Middle frontal gyrus (tissue), 1 donor: ENCODE measurements around the gene HSD3B2.
"Not testable (repeated sequence)": the region's sequence is repeated elsewhere in the genome, so short reads cannot be mapped to it uniquely, and the experiment has no call there.

Experiments
- DNase-seq: peaks from one replicate; pipeline ENCODE4 v3.0.0-alpha.2; 2015; ENCODE audit warnings: low spot score; ENCODE audit errors: extremely low spot score

HSD3B2 gene

DNA sequence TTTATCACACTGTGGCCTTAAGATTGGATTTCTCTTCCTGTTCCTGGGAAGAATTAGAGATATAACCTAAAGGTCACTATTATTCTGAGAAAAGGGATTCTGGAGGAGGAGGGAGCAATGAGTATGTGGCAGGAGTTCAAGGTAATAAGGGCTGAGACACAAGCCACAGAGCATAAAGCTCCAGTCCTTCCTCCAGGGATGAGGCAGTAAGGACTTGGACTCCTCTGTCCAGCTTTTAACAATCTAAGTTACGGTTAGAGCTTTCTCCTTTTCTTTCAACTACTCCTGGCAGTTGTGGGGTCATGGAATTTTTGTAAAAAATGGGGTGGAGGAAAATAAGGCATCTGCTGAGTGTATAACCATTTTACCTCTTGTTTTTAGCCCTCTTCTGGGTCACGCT is at the start of gene HSD3B2:
Gene HSD3B2, plus strand, starts transcription at position 201 of the 400 bp plus-strand sequence. CDS start 270 bp downstream, outside the sequence.
- no peak for DNase-seq

DNA sequence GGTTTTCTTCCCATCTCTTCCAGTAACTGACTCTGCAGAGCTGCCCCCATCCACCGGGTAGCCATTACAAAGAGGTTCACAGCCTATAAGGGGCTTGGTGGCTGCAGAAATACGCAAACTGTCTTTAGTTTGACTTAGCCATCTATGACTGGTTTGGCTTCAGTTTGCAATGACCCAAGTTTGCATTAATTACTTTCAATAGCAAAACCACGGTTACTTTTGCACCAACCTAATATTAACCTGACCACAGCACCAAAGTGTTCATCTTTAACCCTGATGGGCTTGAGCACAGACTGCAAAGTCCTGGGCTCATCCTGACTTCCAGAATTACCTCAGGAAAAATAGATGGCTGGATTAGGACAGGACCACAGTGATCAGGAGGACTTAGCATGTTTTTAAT is 48.5 kb upstream of the HSD3B2 start:
- no peak for DNase-seq

DNA sequence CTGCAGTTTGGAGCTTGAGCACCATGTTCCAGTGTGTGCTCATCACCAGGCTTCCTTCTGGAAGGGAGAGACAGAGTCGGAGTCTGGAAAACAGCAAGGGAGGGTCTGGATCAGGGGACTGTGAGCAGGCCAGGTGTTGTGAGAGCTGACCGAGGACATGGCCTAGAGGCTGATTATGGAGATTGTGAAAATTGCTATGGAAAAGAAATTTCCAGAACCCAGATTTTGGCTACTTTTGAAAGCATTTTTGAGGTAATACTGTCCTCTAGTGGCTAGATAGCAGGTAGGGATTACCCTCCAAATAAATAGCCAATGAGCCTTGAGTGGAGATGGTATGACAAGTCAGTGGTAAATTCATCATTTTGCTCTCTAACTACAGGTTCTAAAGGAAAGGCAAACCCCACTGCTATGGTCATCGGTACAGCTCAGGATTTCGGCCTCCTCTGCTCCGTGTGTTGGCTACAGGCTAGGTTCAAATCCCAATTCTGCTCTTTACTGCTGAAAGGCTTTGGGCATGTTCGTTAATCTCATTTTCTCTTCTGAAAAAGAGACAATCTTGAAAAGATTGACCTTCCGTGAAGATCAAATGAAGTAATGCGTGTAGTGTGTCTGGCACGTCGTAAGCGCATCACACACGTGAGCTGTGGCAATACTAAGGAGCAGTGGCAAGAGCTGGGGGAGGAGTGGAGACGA is 47.4 kb upstream of the HSD3B2 start:
- DNase-seq, result no peak

DNA sequence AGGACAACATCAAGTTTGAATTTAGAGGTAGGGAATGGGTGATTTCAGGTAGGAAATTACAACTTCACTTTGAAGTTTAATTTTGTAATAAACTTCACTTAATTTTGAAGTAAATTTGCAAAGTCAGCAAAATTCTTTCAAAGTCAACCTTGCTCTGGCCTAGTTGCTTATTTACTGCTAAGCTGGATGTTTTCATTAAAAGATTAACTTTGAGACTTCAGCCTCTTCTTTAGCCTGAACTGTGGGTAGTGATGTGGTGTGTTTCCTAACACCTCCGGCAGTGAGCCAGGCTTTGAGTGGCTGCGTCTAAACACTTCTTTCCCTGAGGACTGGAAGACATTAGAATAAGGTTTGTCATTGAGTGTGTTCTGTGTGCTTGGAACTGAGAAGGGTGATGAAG is 46.4 kb upstream of the HSD3B2 start, which contains the start of gene HAO2:
Gene HAO2, plus strand, starts transcription at position 232 of the 400 bp plus-strand sequence. CDS start 12,301 bp downstream, outside the sequence.
- no peak for DNase-seq

DNA sequence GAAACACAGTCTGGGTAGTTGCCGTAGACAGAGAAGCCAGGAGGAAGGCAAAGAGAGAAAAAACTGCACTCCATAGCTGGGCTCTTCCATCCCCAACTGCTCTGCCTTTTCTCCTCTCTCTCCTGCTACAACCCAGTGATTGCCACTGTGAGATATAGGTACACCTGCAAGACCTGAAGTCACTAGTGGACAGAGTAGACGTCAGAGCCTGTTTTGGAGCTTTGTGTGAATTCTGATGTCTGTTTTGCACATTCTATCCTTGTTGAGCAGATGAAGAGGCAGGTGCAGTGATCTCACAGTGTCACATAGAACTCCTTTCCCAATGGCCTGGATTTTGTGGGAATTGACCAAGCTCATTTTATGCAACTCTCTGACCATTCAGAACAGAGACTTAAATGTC is 44.2 kb upstream of the HSD3B2 start:
- DNase-seq, result no peak

DNA sequence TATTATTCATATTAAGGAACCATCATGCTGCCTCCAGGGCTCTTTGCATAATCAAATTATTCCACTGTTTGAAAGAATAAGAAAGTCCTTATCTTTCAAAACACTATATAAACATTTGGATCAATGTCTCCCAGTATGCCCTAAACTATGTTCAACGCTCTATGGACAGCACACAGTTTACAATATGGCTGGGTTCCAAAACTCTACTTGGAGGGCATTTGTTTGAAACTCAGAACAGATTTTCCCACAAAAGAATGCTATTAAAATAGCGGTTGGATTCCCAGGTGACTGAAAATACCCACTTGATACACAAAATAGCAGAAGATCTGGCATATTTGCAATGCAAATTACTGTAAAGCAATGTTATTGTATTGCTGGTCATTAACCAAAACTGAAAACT is 43.1 kb upstream of the HSD3B2 start:
- DNase-seq, result no peak

DNA sequence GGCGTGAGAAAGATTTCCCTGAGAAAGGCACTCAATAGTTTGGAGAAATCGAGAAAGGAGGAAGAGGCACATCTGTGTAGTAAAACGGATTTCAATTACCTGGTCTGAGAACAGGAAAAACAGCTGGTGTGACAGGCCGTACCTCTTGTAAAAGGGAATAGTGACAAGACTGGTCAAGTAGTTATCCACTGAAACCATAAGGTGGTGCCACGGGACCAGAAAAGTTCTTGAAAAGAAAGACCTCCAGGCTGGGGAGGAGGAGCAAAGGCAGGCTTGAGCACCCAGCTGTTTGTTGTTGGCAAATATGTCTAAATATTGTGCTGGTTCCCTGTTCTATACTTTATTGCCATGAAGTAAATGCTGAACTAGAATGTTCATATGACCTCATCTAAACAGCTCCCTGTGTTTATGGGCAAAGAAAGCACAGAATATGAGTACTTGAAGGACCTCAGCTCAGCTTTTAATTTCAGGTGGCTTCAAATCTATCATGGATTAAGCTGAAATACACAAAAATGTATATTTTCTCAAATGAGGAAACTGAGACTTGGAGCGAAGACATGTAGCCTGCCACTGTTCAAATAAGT is 42.4 kb upstream of the HSD3B2 start:
- DNase-seq, result no peak

DNA sequence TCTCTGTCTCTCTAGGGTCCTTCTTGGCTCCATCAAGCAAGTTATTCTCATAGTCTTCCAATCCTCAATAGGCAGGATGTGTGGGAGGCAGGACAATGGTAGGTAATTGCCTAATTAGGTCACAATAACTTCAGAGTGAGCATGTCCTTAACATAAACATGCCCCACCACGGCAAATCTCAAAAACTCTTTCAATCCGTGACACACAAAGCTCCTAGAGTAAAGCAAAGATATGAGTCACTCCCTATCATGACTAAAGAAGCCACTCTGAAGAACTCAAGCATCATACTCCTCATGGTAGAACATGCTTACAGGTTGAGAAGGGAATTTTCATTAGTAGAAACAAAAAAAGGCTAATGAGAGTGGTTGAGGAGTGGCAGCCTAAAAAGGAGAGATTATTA is 41.5 kb upstream of the HSD3B2 start:
- no peak for DNase-seq

DNA sequence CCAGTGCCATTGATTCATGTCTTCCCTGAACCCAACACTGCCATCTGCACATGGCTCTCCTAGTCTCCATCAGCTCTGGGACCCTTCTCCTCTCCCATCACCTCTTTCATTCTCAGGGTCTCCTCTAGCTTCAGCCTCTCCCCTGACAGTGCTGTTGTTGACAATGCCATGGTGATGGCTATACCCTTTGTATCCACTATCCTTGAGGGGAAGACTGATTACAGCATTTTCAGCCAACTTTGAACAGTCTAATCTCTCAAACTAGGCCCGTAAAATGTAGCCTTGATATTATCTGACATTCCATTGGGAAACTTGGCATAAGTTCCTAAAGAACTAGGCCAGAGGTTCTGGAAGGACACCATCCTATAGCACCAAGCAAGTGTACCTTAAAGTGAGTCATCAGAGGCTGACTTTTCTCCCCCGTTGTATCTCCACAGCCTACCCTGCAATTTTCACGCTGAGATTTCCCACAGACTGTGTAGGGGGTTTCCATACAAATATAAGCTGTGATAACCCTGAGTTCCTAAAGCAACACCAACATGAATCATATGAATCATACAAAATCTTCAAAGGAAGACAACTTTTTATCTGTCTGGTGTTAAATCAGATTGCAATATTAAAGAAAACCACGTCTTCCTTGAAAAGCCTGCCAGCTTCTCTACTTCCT is 40.6 kb upstream of the HSD3B2 start:
- no peak for DNase-seq

DNA sequence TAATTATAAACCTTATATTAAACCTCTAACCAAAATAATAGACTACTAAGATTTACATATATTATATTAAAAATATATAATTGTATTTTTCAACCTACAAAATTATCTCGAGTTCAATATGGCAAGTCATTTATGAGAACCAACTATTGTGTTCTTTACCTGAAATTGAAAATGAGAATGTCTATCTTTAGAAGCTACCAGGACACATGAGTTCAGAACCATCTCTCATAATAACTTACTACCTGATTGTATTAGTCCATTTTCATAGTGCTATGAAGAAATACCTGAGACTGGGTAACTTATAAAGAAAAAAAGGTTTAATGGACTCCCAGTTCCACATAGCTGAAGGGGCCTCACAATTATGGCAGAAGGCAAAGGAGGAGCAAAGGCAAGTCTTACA is 39.6 kb upstream of the HSD3B2 start:
- DNase-seq, result no peak

DNA sequence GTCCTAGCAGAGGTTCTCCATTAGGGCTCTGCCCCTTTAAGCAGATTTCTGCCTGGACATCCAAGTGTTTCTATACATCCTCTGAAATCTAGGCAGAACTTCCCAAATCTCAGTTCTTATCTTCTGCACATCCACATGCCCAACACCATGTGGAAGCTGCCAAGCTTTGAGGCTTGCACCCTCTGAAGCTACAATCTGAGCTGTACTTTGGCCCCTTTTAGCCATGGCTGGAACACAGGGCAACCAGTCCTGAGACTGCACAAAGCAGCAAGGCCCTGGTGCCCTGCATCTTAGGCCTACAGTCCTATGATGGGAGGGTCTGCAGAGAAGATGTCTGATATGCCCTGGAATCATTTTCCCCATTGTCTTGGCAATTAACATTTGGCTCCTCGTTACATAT is 38.4 kb upstream of the HSD3B2 start:
- no peak for DNase-seq

DNA sequence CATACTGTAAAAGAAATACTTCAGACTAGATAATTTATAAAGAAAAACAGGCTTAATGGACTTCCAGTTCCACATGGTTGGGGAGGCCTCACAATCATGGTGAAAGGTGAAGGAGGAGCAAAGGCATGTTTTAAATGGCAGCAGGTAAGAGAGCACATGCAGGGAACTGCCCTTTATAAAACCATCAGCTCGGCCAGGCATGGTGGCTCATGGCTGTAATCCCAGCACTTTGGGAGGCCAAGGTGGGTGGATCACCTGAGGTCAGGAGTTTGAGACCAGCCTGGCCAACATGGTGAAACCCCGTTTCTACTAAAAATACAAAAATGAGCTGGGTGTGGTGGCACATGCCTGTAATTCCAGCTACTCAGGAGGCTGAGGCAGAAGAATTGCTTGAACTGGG is 37.4 kb upstream of the HSD3B2 start:
- not testable (repeated sequence) for DNase-seq

DNA sequence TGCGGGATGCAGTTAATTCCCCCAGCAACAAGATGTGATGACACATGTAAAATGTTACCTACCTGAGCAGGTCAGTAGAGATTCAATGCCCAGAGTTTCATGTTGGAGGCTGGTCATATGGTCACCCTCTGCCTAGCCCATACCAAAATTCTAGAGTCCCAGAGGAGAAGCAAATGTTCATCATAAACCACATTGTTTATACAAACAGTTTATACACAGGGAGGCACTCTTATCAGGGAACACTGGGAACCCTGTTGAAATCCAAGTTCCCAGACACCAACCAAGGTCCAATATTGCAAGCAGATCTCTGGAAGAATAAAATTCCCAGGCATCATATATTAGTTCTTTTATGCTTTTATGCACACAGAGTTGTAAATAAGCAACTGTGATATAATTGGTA is 35.8 kb upstream of the HSD3B2 start:
- no peak for DNase-seq

DNA sequence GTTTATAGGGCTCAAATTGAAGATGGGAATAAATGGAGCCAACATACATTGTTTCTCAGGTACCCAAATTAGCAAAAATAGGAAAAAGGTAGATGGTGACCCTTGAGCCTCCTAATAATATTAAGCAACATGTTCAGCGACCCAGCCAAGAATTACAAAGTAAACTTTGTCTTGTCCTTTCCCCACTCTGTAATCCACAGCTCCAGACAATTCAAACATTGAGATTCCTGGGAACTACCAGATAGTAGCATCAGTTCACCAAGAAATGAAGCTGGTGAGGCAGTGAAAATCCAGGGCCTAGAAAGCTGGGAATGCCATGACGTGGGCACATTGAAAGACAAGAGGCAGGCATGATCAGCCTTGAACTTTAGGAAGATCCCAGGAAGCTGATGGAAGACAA is 34.6 kb upstream of the HSD3B2 start:
- no peak for DNase-seq

DNA sequence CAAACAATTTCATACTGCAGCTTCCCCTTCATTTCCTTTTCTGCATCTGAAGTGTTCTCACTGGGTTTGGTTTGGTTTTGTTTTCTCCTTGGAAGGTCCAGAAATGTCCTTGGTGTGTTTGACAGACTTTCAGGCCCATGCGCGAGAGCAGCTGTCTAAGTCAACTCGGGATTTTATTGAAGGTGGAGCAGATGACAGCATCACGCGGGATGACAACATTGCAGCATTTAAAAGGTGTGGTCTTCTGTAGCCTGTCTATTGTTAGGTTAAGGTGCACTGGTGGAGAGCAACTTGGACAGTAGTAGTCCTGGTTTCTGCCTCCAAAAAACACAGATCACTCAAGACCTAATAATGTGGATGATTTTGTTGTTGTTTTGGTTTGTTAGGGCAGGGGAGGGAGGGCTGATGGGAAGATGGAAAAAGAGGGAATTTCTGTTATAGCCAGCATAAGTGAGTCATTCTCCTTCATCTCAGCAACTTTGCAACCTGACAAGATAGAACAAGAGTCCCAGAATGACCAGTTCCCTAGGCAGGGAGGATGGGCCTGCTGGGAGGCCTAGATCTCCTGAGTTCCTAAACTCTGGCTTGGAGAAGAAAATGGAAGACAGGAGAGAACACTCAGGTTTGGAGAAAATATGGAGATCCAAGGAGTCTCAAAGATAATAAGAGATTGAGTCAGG is 33.8 kb upstream of the HSD3B2 start:
- DNase-seq, result no peak

DNA sequence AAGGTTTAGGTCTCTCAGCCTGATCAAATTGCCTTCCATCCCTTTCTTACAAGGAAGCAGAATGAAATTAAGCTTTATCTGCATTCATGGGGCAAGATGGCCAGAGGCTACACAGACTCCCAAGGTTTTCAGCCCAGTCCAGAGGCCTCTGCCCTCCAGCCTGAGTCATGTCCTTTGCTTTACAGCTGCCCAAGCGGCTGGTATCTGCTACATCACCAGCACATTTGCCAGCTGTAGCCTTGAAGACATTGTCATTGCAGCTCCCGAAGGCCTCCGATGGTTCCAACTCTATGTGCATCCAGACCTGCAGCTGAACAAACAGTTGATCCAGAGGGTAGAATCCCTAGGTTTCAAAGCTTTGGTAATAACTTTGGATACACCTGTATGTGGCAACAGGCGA is 30.4 kb upstream of the HSD3B2 start:
- no peak for DNase-seq

DNA sequence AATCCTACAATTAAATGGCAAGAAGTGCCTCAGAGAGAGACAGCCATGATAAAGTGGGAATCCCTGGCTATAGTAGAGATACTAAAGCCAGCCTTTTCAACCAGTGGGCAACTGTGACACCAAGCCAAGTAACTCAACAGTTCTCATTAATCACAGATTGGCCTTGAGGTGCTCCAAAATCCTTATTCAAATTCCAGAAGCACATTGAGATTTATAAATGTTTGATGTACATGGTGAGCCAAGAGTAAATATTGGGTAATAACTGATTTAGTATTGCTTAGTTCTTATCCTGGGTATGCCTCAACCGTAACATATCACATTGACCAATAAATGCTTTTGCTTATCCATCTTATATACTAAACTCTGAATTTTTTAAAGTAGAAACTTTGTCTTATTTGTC is 29.3 kb upstream of the HSD3B2 start:
- no peak for DNase-seq

DNA sequence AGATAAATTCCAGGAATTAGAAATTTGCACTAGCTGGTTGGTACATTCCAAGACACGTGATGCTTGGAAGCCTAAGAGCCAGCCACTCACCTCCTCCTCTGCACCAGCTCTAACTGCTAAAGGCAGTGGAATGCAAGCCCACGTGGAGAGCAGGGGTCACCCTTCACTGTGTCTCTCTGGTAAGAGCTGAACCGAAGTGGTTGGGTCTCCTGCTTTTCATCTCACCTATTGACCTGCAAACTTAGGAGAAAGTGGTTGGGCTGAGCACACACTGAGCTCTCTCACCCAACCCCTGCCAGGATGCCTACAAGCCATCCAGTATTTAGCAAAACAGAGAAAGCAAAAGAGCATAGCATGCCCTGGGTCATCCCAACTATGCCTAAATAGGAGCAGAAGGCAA is 27.1 kb upstream of the HSD3B2 start:
- no peak for DNase-seq

DNA sequence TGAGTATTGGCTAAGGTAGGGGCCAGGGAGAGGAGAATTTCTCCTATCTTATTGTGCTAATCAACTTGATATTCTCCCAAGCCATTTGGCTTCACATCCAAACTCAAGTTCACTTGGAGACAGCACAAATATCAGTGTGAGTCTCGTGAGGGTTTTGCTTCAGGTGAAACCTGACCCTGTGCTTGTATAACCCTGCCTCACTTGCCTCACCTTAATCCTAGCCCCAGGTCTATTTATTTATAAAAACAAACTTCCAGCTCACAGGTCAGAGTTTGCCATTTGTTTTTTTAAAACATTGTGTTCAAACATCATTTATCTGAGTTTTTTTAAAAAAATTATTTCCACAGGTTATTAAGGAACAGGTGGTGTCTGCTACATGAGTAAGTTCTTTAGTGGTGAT is 26.5 kb upstream of the HSD3B2 start:
- no peak for DNase-seq

DNA sequence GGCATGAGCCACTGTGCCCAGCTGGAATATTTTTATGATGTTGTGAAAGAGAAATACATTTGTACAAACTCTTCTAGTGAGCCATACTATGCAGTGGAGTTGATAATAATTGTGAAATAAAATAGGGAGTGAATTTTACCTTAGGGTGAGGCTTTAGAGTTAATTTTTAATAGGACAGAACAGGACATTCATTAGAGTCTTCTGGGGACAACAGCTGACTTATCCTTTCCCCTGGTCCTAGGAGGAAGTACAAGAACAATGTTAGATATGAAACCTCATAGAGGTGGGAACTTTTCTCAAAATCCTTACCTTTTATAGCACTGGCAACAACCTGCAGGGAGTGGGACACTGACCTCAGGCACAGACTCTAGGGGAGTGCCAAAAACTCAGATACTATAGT is 24.4 kb upstream of the HSD3B2 start:
- no peak for DNase-seq

DNA sequence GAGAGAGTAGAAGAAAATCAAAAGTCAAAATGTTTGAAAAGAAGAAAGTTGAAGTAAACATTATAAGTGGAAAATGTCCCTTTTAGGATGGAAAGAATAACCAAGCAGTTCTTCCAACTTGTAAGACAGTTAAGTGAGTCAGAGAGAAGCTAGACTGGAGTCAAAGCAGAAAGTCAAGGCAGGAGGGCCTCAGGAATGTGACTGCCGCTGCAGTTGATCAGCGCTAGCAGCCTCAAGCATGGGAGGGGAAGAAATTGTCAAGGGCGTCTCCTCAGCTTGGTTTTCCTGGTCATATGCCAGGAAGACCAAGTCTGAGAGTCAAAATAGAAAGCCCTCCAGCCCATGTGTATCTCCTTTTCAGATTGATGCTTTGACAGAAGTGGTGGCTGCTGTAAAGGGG is 23.2 kb upstream of the HSD3B2 start:
- DNase-seq, result no peak

DNA sequence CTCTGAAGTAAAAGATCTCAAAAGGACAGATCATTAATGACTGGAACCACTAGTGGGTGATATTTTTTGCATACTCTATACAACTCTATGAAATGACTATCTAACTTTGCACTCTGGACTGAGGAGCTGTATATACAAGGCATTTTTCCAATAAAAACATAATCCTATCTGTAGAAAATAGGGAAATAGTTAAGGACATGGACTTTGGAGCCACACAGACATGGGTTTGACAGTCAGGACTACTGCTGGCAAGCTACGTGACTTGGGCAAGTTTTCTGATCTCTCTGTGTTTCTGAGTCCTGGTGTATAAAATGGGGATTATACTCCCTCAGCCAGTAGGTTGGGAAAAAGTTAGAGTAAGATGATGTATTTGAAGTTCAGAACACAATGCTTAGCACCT is 20.9 kb upstream of the HSD3B2 start:
- DNase-seq, result no peak
